NOMO-1 treated with dmso at 0.1 percent for 144 hours (cell line): ENCODE data around the gene PDGFC.

ENCODE experiments used
- DNase-seq: peaks from one replicate; lab custom pipeline; 2025; ENCODE audit not compliant: unreplicated experiment; lab: John Stamatoyannopoulos, UW

PDGFC gene

GRCh38 chr4:156756118-156756517, 215.5 kb downstream of the PDGFC start:
- DNase-seq = no peak

DNA sequence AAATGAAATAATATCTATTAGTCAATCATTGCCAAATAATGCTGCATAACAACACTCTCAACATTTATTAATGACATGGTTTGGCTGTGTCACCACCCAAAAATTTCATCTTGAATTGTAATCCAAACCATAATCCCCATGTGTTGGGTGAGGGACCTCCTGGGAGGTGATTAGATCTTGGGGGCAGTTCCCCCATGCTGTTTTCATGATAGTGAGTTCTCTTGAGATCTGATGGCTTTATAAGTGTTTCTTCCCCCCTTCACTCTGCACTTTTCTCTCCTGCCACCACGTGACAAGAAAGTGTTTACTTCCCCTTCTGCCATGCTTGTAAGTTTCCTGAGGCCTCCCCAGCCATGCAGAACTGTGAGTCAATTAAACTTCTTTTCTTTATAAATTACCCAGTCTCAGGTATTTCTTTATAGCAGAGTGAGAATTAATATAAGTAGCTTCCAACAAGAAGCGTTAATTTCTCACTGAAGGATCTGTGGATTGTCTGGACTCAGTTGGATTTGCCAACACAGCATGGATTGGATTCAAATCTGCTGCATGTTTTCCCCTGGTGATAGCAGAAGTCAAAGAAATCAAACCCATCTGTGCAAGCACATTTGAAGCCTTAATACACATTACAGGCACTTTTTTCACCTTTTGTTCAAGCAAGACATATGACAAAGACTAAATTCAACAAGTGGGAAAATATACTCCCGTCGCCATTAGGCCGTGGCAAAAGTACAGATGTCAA, 216.6 kb downstream of the PDGFC start:
- DNase-seq = peak; percentile 14

DNA sequence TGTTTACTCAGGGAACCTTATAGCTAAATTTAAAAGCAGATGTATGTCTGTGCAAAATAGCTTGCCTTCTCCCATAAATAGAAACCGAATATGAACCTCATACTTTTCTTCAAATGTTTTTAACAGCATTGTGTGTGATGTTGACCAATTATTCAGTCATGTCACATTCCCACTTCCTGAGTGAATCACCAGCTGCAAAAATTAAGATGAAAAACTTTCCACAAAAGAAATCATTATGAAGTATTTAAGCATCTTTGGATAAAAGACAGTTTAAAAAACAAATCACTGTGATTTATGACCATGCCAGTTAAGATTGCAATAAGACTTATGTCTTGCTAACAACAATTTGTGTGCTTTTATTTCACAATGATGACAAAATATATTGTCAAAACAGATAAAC, 220.1 kb downstream of the PDGFC start:
- no peak for DNase-seq

- no peak for DNase-seq
Observed at GRCh38 chr4:156749426-156750403, 221.9 kb downstream of the PDGFC start.

GRCh38 chr4:156746111-156746510, 225.5 kb downstream of the PDGFC start:
- no peak for DNase-seq

- DNase-seq = no peak
Observed at GRCh38 chr4:156738766-156739165, 232.8 kb downstream of the PDGFC start.

GRCh38 chr4:156734965-156735895, 236.4 kb downstream of the PDGFC start:
- no peak for DNase-seq

- no peak for DNase-seq
Observed at GRCh38 chr4:156733582-156733981, 238.0 kb downstream of the PDGFC start.

- DNase-seq = no peak
Observed at GRCh38 chr4:156732634-156733033, 239.0 kb downstream of the PDGFC start.

DNA sequence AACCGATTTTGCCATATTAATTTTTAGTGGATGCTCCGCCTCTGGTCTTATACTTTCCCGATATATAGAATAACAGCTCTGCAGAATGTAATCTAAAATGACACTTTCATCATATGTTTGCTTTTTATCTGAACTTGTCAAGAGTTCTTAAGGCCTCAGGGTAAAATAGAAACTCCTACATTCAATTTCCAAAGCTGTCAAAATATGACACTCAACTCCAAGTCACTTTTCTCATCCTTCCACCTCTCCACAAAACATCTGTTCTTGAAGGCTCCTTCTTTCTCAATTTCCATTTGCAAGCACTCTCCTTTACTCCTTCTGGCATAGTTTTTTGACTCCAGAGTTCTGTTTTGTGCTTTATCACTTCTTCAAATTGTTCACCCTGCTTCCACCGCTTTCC, 242.2 kb downstream of the PDGFC start:
- DNase-seq = no peak

DNA sequence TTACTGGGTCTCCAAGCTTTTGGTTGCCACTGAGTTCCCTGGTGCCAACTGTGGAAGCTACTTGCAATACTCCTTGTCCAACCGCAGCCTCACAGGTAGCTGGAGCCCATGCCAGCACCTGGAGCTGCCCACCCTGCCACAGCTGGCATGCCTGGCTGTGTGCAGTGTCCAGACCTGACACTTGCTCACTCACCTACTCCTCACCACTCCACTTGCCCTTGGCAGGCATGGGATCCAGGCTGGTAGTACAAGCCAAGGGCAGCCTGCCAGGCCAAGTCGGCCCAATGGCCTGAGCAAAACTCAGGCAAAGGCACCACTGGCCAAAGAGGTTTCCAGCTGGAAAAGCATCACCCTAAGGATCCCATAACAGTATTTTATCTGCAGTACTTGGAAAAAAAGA, 246.3 kb downstream of the PDGFC start:
- DNase-seq = no peak

DNA sequence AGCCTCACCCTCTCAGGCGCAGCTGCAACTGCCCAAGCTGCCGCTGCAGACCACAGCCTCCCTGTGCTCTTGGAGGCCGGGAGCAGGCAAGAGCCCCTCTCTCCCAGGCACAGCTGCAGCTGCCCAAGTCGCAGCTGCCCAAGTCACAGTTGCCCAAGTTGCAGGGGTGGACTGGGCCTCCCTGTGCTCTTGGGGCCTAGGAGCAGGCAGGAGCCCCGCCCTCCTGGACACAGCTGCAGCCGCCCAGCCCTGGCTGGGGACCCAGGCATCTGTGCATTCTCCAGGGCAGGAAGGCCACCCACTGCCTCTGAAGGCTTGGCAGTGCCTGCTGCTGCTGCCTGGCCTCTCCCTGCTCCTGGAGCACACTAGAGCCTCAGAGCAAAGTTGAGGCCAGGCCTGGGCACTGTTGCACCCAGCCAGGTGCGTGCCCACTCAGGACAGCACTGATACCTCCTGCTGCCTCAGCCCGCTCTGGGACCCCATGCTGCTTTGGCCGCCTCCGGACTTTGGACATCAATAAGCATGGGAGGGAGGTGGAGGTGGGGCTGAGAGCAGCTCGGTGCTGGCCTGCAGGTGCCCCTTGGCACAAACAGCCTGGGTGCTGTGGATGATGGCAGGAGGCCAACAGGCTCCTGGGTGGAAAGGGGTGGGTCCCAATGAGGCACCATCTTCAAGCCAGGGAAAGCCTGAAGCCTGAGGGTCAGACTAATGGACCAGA, 247.5 kb downstream of the PDGFC start:
- DNase-seq = no peak

DNA sequence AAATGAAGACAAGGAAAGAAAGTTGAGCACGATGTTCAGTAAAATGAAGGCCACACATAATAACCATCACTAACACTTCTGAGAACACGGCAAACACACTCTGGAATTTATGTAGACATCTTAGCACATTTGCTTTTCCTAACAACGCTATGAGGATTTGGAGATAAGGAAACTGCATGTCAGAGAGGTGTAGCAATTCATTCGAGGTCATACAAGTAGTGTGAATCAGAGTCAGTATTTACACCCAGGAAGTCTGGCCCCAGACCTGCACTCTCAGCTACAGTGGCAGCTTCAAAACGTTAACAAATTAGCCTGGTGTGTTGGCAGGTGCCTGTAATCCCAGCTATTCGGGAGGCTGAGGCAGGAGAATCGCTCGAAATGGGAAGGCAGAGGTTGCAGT, 253.4 kb downstream of the PDGFC start:
- DNase-seq = no peak

- no peak for DNase-seq
Observed at GRCh38 chr4:156711193-156711590, 260.4 kb downstream of the PDGFC start.
